GM12878 (cell line): Measurements from ENCODE around the gene TOR2A. TPM values are rescaled to one million over a fixed set of nuclear protein-coding genes. Genes with fewer than 3 reads are reported as not detected.

Experiments
- ATAC-seq: fragments of 200-7000 bp; cut with Tn5 transposase; 3 replicates; pipeline ENCODE4 v1.9.1; 2020; ENCODE audit warnings: mild to moderate bottlenecking, moderate library complexity
- BruUV-seq: library from RNA; stranded (reverse); fragments of 400-500 nt; replicated peaks from 2 replicates; lab custom pipeline; 2021; lab: Mats Ljungman, UMichigan
- CTCF ChIA-PET: fragments of 300-600 bp; sonication (Branson Sonifier 250); formaldehyde crosslinking; extraction: SDS; loops from one replicate; lab custom pipeline; 2021; ENCODE audit warnings: inconsistent platforms; lab: Yijun Ruan, JAX
- POLR2A ChIA-PET: fragments of 350-600 bp; formaldehyde crosslinking; extraction: SDS; loops from one replicate; lab custom pipeline; 2021; ENCODE audit warnings: inconsistent platforms; lab: Charles Lee
- RAD21 ChIA-PET: fragments of 300-600 bp; sonication (Branson Sonifier 250); formaldehyde crosslinking; loops from one replicate; lab custom pipeline; 2023; ENCODE audit warnings: antibody characterized with exemption; ENCODE audit not compliant: unreplicated experiment; lab: Charles Lee
- SMC1A ChIA-PET: fragments of 300-600 bp; sonication (Branson Sonifier 250); formaldehyde crosslinking; loops from one replicate; lab custom pipeline; 2023; ENCODE audit not compliant: unreplicated experiment, uncharacterized antibody; lab: Charles Lee
- DNase-seq: peaks from one replicate; pipeline ENCODE4 v3.0.0-alpha.2; 2011; ENCODE audit warnings: low read depth, low spot score
- FAIRE-seq: peaks from 3 replicates; lab custom pipeline; 2011; peaks lifted over from hg19 to GRCh38; lab: Jason Lieb, UNC
- H2AFZ ChIP-seq: 2 replicates; pipeline ENCODE4 v1.6.0; 2011; ENCODE audit warnings: low read depth, low read length, control low read depth; ENCODE audit not compliant: control insufficient read depth
- H3K27ac ChIP-seq: 2 replicates; pipeline ENCODE4 v1.5.1; 2011; ENCODE audit warnings: control low read depth; ENCODE audit not compliant: control insufficient read depth, insufficient read depth
- H3K27me3 ChIP-seq, 2 experiments: replicated peaks in 1 of 2; 2 replicates each; pipeline versions ENCODE4 v1.6.0 to v1.6.1; 2011; ENCODE audit warnings: low read length in 1 of 2; ENCODE audit not compliant: control insufficient read depth in 2 of 2, insufficient read depth in 2 of 2
- H3K36me3 ChIP-seq, 2 experiments: 2 replicates each; pipeline ENCODE4 v1.5.1; 2011; ENCODE audit warnings: low read length in 1 of 2; ENCODE audit not compliant: control insufficient read depth in 2 of 2, insufficient read depth in 2 of 2
- H3K4me1 ChIP-seq: 2 replicates; pipeline ENCODE4 v1.6.1; 2011; ENCODE audit warnings: mild to moderate bottlenecking, low read length, moderate library complexity, mixed read lengths; ENCODE audit not compliant: control insufficient read depth, insufficient read depth
- H3K4me2 ChIP-seq: 2 replicates; pipeline ENCODE4 v1.6.0; 2011; ENCODE audit warnings: control low read depth; ENCODE audit not compliant: control insufficient read depth, insufficient read depth
- H3K4me3 ChIP-seq: fragments of 200-600 bp; sonication (generic); 2 replicates; pipeline ENCODE4 v1.5.1; 2016
- H3K79me2 ChIP-seq: 2 replicates; pipeline ENCODE4 v1.6.0; 2011; ENCODE audit warnings: low read length; ENCODE audit not compliant: control insufficient read depth, insufficient read depth
- H3K9ac ChIP-seq: 2 replicates; pipeline ENCODE4 v1.8.0; 2011; ENCODE audit warnings: low read length, control low read depth, mixed read lengths; ENCODE audit not compliant: control insufficient read depth, insufficient read depth
- H3K9me3 ChIP-seq: replicated peaks from 3 replicates; pipeline ENCODE4 v1.5.1; 2011; ENCODE audit warnings: mild to moderate bottlenecking, low read length; ENCODE audit not compliant: control insufficient read depth, insufficient read depth
- H4K20me1 ChIP-seq: 2 replicates; pipeline ENCODE4 v1.6.0; 2011; ENCODE audit not compliant: control insufficient read depth, insufficient read depth
- CHD2 ChIP-seq: IDR thresholded peaks from 2 replicates; pipeline ENCODE4 v1.6.1; 2011; ENCODE audit warnings: low read depth, low read length, improper control_type of control experiment, borderline replicate concordance
- CREM ChIP-seq: IDR thresholded peaks from 2 replicates; pipeline ENCODE4 v1.6.1; 2014; ENCODE audit warnings: antibody characterized with exemption, low read depth
- HCFC1 ChIP-seq: fragments of 150-350 bp; IDR thresholded peaks from 2 replicates; pipeline ENCODE4 v1.6.1; 2014; ENCODE audit warnings: low read length
- LARP7 ChIP-seq: fragments of 450-650 bp; IDR thresholded peaks from 2 replicates; pipeline ENCODE4 v1.6.1; 2017; ENCODE audit warnings: mild to moderate bottlenecking
- MEF2B ChIP-seq: fragments of 450-650 bp; IDR thresholded peaks from 2 replicates; pipeline ENCODE4 v1.6.1; 2018; ENCODE audit warnings: mild to moderate bottlenecking, moderate library complexity; ENCODE audit not compliant: partially characterized antibody, poor library complexity, severe bottlenecking
- MLLT1 ChIP-seq: fragments of 450-650 bp; IDR thresholded peaks from 2 replicates; pipeline ENCODE4 v1.6.1; 2016; ENCODE audit warnings: mild to moderate bottlenecking
- NR2F1 ChIP-seq: fragments of 450-650 bp; conservative IDR thresholded peaks from 2 replicates; pipeline ENCODE4 v1.6.1; 2017; ENCODE audit warnings: mild to moderate bottlenecking
- SIX5 ChIP-seq: IDR thresholded peaks from 2 replicates; pipeline ENCODE4 v1.6.1; 2011; ENCODE audit warnings: mild to moderate bottlenecking, low read depth, low read length, moderate library complexity; ENCODE audit not compliant: severe bottlenecking
- SMARCA5 ChIP-seq: fragments of 450-650 bp; IDR thresholded peaks from 2 replicates; pipeline ENCODE4 v1.6.1; 2017; ENCODE audit warnings: mild to moderate bottlenecking
- SPI1 ChIP-seq: IDR thresholded peaks from 2 replicates; pipeline ENCODE4 v1.6.1; 2011; ENCODE audit warnings: low read depth, mild to moderate bottlenecking, low read length, moderate library complexity, borderline replicate concordance; ENCODE audit not compliant: insufficient read depth
- STAT1 ChIP-seq: fragments of 450-650 bp; conservative IDR thresholded peaks from 2 replicates; pipeline ENCODE4 v1.6.1; 2014; ENCODE audit warnings: antibody characterized with exemption, mild to moderate bottlenecking
- ZNF687 ChIP-seq: fragments of 450-650 bp; IDR thresholded peaks from 2 replicates; pipeline ENCODE4 v1.6.1; 2017; ENCODE audit warnings: mild to moderate bottlenecking, moderate library complexity
- WGBS: methylation state at CpG from one replicate; pipeline ENCODE4 v1.1.6; 2016; ENCODE audit warnings: low lambda C conversion rate; ENCODE audit not compliant: insufficient replicate concordance, insufficient coverage; ENCODE audit errors: missing lambda C conversion rate; 5-methylcytosine and 5-hydroxymethylcytosine counted together
- in situ Hi-C: fragments of 300-500 bp; cut with MboI; formaldehyde crosslinking; loops from 9 replicates; pipeline ENCODE4 v1.14.3; 2018; ENCODE audit warnings: mixed read lengths
- intact Hi-C: fragments of 100-400 bp; cut with micrococcal nuclease; formaldehyde crosslinking; loops from one replicate; pipeline ENCODE4 v1.14.2; 2022; ENCODE audit not compliant: unreplicated experiment
- polyA plus RNA-seq, 11 experiments: library from polyadenylated mRNA; depleted of rRNA in 4 of 11; unstranded in 6 of 11; stranded (reverse) in 5 of 11; fragments of >200 nt; fragmentation: Nextera tagmentation in 4 of 11; fragmentation: Illumina TruSeq in 1 of 11; extraction: Ambion mirVana in 4 of 11; extraction: Trizol in 1 of 11; gene quantifications; 1 replicate in 1 of 11; 2 replicates in 10 of 11; pipeline versions ENCODE4 v1.2.1 to v1.2.3, GENCODE V29; 2011 to 2016; ENCODE audit warnings: inconsistent platforms in 2 of 11, missing spikeins in 2 of 11, low read depth in 1 of 11
- total RNA-seq, 4 experiments: library from RNA; depleted of rRNA in 3 of 4; stranded (reverse); fragments of >200 nt in 3 of 4; fragmentation: Illumina TruSeq in 1 of 4; extraction: Trizol in 1 of 4; gene quantifications; 2 replicates each; pipeline versions ENCODE4 v1.2.1 to v1.2.3, GENCODE V29; 2013 to 2021

Gene TOR2A
- total and polyA plus RNA-seq, 10 of the 15 experiments (the other 5 are each of a cell fraction or from before 2014, with no cell fraction given) = 0.52 to 23.7 (median 8.5) TPM

- Histone ChIP-seq H3K4me1 (peaks cover 23% of the 10 kb centered on the region), H3K27ac (peak overlapping the region; percentile 76), H4K20me1 (no peaks in the 10 kb centered on the region), H3K36me3 (peaks cover 0 to 7% of the 10 kb centered on the region in 2 experiments; a peak in 1 of 4 replicates), H2AFZ (no peak overlapping the region; the same call in 1 of the 2 replicates), H3K9ac (peak overlapping the region; percentile 64), H3K27me3 (no peaks in the 10 kb centered on the region), H3K4me2 (peak overlapping the region; percentile 75), H3K9me3 (no peaks in the 10 kb centered on the region), H3K79me2 (peaks cover 36% of the 10 kb centered on the region), H3K4me3 (peak overlapping the region; percentile 100)
- DNase-seq (no peak), ATAC-seq (peak; percentile 43), FAIRE-seq (no peak)
- SMC1A ChIA-PET = interaction anchor here (1.7 to 2.1 kb wide), 2 partner anchors 11 to 140 kb away, joined by 3 to 9 read pairs; partner anchors contain the start of gene ST6GALNAC4
- TF ChIP-seq NR2F1 (0 out of 2 replicates have a peak, but pooled peaks have one; percentile 5), ZNF687 (peak; percentile 30; the same call in 1 of the 2 replicates), SMARCA5 (peak; percentile 92), CHD2 (no peak), SPI1 (no peak), MEF2B (no peak), HCFC1 (peak; percentile 49; the same call in 1 of the 2 replicates), CREM (no peak), SIX5 (peak; percentile 49), STAT1 (peak; percentile 68; the same call in 1 of the 2 replicates), MLLT1 (0 out of 2 replicates have a peak, but pooled peaks have one; percentile 15), LARP7 (0 out of 2 replicates have a peak, but pooled peaks have one; percentile 70)
- CTCF ChIA-PET = interaction anchor here (0.6 to 1.6 kb wide), 8 partner anchors 8 to 145 kb away, joined by 3 to 10 read pairs (median 4); partner anchors contain the start of gene TOR2A
- in situ Hi-C loops (no loop called here), intact Hi-C loops (loop anchor here (2.0 kb wide), 1 partner anchor 42 kb away; the partner anchor contains the start of gene TOR2A)
- RAD21 ChIA-PET = interaction anchor here (1.2 to 2.3 kb wide), 4 partner anchors 8 to 129 kb away, joined by 4 to 14 read pairs (median 6); partner anchors contain the start of genes CDK9 and TOR2A
- 1% methylated on average over 5 of the region's 5 CpGs for WGBS
- no TSS peak for BruUV-seq
- POLR2A ChIA-PET = interaction anchor here (0.9 to 1.6 kb wide), 7 partner anchors 8 to 120 kb away, joined by 3 to 14 read pairs (median 7); partner anchors contain the start of genes CDK9 and FPGS
Measured at GRCh38 chr9:127776924-127777289, 41.8 kb upstream of the TOR2A start.
